ENCODE data around the gene ARHGAP8.
"Not testable (repeated sequence)": the region's sequence is repeated elsewhere in the genome, so short reads cannot be mapped to it uniquely, and the experiment has no call there.

ARHGAP8 gene

DNA sequence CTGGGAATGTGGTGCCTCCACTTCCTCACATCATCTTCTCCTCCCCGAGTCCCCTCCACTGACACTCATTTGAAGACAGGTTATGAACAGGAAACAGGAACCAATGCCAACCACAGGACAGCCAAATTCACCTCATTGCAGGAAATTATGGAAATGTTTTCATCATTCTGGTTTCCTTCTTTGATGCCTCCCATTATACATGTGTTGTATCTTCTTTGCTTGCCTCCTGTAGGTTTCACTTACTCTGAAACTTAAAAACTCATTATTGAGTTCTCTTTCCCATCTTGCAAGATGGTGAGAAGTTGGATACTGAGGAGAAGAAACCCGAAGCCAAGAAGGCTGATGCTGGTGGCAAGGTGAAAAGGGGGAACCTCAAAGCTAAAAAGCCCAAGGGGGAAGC, 148.9 kb downstream of the ARHGAP8 start:
- no peak overlapping the region for H3K4me3 ChIP-seq (replicated peaks; ENCODE audit: low read depth, low read length)
- TF ChIP-seq, protein P1, sequence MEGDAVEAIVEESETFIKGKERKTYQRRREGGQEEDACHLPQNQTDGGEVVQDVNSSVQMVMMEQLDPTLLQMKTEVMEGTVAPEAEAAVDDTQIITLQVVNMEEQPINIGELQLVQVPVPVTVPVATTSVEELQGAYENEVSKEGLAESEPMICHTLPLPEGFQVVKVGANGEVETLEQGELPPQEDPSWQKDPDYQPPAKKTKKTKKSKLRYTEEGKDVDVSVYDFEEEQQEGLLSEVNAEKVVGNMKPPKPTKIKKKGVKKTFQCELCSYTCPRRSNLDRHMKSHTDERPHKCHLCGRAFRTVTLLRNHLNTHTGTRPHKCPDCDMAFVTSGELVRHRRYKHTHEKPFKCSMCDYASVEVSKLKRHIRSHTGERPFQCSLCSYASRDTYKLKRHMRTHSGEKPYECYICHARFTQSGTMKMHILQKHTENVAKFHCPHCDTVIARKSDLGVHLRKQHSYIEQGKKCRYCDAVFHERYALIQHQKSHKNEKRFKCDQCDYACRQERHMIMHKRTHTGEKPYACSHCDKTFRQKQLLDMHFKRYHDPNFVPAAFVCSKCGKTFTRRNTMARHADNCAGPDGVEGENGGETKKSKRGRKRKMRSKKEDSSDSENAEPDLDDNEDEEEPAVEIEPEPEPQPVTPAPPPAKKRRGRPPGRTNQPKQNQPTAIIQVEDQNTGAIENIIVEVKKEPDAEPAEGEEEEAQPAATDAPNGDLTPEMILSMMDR (IDR thresholded peaks at IDR 0.05; ENCODE audit: low read length, missing control alignments) = no peak
- DNase-seq (ENCODE audit: low read depth) = peak; percentile 21

DNA sequence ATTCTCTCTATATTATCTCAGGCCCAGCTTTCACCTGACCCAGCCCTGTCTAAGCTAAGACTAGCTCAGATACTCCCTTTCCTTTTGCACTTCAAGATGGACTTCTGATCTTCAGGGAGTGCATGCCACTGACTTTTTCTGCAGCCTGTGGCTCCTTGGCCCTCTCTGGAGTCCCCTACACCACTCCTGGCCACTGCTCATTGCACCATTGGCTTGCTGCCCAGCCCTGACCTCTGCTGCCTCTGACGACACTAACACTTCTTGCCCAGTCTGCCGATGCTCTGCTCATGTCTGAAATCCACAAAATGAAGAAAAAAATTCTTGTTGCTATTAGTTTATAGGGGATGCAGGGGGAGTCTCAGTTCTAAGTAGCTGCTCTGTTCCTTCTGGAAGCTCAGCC, 150.8 kb downstream of the ARHGAP8 start:
- DNase-seq (ENCODE audit: low read depth); H3K4me3 ChIP-seq (replicated peaks; ENCODE audit: low read depth, low read length): not testable (repeated sequence)

DNA sequence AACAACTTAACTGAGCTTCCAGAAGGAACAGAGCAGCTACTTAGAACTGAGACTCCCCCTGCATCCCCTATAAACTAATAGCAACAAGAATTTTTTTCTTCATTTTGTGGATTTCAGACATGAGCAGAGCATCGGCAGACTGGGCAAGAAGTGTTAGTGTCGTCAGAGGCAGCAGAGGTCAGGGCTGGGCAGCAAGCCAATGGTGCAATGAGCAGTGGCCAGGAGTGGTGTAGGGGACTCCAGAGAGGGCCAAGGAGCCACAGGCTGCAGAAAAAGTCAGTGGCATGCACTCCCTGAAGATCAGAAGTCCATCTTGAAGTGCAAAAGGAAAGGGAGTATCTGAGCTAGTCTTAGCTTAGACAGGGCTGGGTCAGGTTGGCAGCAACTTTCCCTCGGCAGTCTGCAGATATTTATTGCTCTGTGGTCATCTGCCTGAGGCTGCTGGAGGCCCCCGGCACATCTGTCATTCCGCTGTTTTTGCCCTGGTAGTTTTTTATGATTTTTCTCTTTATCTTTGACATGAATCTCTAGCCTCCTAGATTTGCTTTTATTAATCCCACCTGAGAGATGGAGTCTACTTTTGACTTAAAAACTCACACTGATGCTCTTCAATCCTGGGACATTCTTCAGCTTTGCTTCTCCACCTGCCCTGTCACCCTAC, 152.2 kb downstream of the ARHGAP8 start:
- H3K4me3 ChIP-seq (replicated peaks; ENCODE audit: low read depth, low read length); DNase-seq (ENCODE audit: low read depth): not testable (repeated sequence)

DNA sequence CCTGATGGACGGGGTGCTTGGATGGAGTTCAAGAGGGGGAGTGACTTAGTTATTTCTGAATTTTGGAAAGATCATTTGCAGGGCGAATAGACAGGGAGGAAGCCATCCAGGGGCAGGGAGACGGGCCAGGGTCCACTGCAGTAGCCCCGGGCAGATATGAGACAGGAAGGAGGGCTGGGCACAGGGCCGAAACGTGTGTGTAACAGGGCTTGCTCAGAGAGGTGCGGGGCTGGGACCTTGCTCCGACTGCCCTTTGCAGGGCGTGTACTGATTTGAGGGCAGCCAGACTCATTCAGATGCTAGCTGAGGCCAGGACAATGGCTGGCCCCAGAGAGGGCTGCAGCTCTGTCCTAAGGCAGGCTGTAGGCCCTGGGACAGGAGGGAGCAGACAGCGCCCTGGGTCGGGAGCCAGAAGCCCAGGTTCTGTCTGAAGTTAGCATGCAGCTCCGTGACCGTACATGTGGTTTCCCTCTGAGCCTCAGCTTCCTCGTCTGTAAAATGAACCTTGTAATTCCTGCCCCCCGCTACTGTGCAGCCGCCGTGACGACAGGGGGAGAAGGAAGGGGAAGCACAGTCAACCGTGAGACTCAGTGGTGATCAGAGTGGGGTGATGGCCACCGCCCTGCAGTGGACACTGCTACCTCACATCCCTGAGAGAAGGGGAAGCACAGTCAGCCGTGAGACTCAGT, 154.0 kb downstream of the ARHGAP8 start:
- no peak overlapping the region for H3K4me3 ChIP-seq (replicated peaks; ENCODE audit: low read depth, low read length)
- TF ChIP-seq, protein P1 (IDR thresholded peaks at IDR 0.05; ENCODE audit: low read length, missing control alignments) = no peak
- no peak for DNase-seq (ENCODE audit: low read depth)

DNA sequence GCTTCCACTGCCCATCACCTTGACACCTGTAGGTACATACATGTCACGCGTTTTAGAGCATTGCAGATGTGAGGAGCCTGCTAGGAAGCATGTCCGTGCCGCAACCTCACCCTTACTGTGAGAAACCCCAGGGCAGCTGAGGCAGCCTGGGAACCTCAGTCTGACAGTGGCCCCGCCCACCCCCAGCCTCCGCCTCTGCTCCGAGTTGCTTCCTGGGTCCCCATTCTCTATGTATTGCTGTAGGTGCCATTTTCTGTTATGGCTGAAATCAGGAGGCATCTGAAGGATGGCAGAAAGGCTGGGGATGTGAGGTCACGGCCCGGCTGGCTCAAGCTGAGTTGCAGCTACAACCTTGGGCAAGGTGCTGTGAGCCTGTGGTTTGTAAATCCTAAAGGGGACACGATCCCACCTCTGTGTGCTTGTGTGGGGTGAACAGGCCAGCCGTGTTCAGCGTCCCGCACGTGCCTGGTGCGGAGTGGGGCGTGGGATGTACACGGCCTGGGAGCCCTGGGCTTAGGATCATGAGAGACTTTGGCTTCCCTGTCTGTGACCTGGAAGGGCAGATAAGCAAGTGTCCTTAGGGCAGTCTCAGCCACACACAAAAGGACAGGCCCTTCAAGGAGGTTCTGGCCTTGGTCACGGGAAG, 154.7 kb downstream of the ARHGAP8 start:
- DNase-seq (ENCODE audit: low read depth) = no peak
- TF ChIP-seq, protein P1 (IDR thresholded peaks at IDR 0.05; ENCODE audit: low read length, missing control alignments) = no peak

DNA sequence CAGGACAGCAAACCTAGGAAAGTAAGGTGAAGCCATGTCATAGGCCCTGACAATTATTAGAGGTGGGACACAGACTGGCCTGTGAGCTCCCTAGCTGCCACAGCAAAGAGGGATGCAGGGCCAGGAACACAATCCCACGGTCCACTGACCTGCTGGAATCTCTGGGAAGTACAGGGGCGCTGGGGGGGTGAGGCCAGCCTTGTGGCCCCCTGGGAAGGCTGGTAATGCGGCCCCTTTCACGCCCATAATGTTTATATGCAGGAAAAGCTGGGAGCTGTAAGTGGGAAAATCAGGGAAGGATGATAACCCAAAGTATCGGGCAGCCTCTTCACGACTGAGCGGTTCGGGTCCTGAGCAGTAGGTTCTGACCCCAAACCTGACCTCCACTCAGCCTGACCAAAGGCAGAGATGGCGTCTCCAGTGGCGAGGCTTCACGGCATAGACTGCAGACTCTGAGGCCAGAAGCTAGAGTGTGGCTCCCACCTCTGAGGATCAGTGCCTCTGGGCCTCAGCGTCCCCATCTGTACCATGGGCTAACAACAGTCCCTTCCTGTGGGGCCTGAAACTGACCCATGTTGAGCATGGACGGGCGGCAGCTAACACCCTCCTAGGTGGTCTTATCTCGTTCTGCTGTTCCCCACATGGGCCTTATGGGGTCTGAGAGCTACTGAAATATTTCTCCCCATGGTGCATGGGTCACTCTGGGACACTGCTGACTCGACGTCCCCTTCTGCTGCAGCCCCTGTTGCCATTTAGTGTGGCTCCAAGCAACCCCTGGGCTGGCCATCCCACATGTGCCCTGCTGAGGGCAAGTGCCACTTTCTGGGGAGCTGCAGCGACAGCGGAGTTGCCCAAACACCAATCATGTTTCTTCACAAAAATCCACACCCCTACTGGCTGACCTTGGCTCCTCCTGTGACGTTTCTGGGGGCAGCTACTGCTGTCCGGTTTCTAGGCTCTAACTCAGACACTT, 155.7 kb downstream of the ARHGAP8 start:
- TF ChIP-seq, protein P1 (IDR thresholded peaks at IDR 0.05; ENCODE audit: low read length, missing control alignments) = no peak
- DNase-seq (ENCODE audit: low read depth) = no peak
- no peak overlapping the region for H3K4me3 ChIP-seq (replicated peaks; ENCODE audit: low read depth, low read length)

More for the DNA sequence above, 154.7 kb downstream of the ARHGAP8 start:
- H3K4me3 ChIP-seq (replicated peaks; ENCODE audit: low read depth, low read length) = no peak overlapping the region

DNA sequence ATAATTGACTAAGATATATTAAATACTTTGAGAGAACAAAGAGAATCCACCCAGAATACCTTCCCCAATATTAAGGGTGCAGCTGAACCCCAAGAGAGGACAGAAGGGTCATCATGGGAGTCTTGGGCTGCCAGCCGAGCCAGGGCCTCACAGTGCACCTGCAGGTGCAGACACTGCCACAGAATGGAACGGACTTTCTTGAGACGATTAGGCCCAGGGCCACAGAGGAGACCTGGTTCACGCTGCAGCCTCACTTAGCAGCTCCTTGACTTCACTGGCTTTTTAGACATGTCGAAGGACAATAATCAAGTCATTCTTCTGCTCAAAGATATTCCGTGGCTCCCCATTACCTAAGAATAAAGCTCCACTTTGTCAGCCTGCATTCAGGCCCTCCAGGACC, 156.9 kb downstream of the ARHGAP8 start:
- no peak for DNase-seq (ENCODE audit: low read depth)
- no peak overlapping the region for H3K4me3 ChIP-seq (replicated peaks; ENCODE audit: low read depth, low read length)
- TF ChIP-seq, protein P1 (IDR thresholded peaks at IDR 0.05; ENCODE audit: low read length, missing control alignments) = no peak

All from fibroblast of pulmonary artery (primary cell).